Measurements from ENCODE around the gene ZNF80.

The ZNF80 gene

GRCh38 chr3:114218578-114219185, 18.7 kb downstream of the ZNF80 start:
- DNase-seq, result no peak

DNA sequence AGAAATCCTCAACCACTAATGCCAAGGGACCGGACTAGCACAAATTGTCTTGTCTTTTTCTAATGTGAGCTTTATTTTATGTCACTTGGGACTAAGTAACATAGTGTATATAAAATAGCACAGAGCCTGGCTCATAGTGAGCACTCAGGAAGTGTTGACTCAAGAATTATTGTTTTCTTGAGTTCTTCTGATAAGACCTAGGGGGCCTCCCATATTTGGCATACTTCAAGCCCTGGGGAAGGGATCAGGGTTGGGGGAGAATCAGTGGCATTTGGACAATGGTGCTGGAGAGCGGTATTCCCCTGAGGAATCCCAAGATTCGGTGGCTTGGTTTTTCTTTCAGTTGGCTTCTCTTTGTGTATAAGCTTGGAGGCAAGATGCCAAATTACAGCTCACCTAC, 19.4 kb downstream of the ZNF80 start:
- DNase-seq, result no peak

DNA sequence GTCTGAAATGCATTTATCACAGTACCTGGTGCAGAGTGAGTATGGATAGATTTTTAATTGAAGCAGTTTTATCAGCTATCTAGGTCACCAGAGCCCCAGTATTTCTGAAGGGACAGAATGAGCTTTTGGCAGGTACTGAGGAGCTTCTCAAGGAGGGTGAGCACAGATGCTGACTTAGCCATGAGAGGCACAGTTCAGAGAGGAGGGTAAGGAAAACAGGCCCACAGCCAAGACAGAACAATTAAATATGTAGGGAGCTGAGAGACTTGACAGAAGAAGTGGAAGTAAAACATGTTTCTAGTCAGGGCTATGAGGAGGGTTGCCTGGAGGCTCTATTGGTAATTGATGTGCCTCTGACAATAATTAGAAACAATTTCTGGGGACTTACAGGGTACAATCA, 20.1 kb downstream of the ZNF80 start:
- no peak for DNase-seq

GRCh38 chr3:114216186-114216970, 21.0 kb downstream of the ZNF80 start:
- no peak for DNase-seq

DNA sequence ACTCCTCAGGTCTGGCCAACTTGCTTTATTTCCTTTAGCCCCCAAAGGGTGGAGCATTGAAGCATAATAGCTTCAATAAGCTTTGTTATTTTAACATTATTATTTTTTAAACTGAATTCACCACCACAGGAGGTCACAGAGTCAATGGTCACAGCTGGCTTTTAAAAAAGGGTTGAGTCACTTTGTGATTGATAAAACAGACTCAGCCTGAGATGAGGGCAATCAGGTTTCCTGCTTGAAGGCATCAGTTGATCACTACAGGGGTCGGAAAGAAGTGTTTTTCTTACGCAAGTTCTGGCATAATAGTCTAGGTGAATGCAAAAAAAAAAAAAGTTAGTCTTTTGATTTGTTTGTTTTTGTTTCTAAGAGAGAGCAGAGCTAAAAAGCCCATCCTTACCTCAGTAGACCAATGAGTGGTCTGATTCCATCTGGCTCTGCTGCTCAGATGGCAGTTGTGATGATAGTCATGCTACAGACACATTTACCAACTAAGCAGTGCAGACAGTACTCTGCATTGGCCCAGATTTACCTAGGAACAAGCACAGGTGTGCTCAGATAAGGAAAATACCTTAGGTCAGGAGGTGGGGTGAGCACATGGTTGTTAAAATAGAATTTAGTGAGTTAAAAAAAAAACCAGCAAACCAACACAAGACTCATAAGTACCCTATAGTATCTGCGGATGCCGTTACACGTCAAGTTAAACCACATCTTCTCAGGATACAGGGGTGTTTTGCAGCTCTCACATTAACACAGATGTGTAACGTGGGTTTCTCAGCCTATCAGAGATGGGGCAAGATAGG, 22.6 kb downstream of the ZNF80 start:
- no peak for DNase-seq

GRCh38 chr3:114213627-114214541, 23.5 kb downstream of the ZNF80 start:
- peak; percentile 69 for DNase-seq

DNA sequence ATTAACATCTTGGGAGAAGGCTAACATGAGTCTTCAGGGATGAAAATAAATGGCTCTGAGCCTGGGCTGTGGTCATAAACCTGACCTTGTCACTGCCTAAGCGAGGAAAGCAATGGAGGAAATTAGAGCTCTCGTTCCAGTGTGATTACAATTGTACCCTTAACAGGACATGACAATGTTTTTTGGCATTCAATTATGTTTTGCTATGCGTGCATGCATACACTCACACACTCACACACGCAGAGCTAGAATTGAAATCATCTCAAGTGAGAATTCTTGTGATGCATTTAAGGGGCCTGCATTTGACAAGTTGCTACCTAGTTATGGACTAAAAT, 24.1 kb downstream of the ZNF80 start:
- DNase-seq, result no peak

- no peak for DNase-seq
Observed at GRCh38 chr3:114212646-114213045, 24.7 kb downstream of the ZNF80 start.

DNA sequence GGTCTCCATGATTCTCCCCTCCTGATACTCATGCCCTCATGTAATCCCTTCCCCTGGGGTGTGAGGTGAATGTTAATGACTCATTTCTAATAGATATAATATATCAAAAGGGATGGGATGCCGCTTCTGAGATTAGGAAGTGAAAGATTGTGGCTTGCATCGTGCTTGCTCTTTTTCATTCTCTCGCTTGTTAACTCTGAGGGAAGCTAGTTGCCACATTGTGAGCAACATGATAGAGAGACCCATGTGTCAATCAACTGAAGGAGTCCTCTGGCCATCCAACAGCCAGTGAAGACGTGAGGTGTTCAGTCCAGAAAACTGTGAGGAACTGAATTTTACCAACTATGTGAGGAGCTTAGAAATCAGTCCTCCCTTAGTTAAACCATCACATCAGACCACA, 29.6 kb downstream of the ZNF80 start:
- no peak for DNase-seq

DNA sequence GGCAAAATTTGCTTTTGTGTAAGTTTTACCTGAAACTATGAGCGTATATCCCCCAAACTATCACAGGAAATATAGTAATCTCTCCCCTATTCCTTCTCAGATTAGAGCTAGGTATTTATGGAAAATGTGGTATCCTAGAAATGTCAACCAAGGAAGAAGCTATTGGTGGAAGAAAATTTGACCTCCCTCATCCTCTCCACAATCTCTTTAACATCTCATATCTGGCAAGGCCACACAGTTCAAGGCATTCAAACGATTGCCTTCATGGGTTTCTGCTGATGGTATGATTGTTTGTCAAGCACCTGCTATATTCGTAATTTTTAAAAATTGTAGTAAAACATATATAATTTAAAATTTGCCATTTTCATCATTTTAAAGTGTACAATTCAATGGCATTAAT, 31.0 kb downstream of the ZNF80 start:
- DNase-seq, result no peak

DNA sequence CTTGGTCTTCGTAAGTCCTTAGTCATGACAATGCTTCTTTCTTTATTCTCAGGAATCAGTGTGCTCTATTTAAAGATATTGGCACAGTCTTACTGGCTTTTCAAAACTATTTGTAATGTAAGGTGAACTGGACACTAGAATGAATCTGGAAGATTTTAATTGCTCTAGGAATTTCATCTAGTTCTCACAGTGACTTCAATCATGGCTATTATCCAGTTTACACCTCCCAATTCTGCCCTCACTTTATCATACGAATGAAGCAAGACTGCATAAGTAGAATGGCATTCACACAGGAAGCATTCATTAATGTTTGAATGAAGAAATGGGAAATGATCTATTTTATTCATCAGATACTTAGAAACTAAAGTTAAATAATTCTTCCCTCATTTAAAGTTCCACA, 31.8 kb downstream of the ZNF80 start:
- DNase-seq, result no peak

DNA sequence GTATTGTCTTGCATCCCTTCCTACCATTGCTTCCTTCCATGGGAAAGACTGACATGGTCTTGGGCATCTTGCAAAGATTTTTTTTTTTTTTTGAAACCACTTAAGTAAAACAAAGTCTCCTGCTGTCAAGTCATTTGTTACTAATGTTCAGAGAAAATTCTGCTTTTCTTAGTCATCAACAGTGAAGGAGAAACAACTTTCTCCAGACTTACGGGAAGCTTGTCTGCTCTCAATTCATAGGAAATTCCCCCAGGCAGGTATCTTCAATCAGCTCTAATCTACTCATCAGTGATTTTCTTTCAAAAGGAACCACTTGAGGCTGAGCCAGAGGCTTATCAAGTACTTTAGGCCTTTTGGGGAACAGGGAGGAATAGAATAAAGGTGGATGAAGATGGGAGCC, 42.6 kb downstream of the ZNF80 start:
- no peak for DNase-seq

DNA sequence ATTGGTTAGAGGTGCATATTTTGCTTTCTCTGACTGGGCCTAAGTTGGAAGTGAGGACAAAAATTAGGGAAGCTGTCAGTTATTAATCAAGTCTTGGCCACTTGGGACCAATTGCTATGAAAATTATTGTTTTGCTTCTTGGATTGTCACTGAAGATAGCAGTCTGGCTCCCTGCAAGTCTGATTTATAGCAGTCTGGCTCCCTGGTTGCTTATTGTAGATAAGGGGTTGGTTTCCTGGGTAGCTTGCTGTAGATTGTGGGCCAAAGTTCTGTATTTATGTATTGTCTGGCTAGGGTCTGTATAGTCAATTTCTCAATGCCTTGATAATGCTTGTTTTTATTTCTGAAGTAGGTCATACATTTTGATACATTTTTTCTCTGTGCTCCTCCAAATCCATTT, 45.2 kb downstream of the ZNF80 start:
- DNase-seq, result no peak

- DNase-seq, result no peak
Observed at GRCh38 chr3:114186501-114186900, 50.9 kb downstream of the ZNF80 start.
